GM03348 (cell line): ENCODE results near the gene IBSP.

Source experiments
- DNase-seq: peaks from one replicate; pipeline ENCODE4 v3.0.0; 2012; ENCODE audit warnings: low spot score

IBSP gene

GRCh38 chr4:87799301-87800113 lies at the start of gene IBSP:
Gene IBSP (plus strand): TSS chr4:87799554. CDS start chr4:87802362, 2,808 bp downstream.
- no peak for DNase-seq

GRCh38 chr4:87749883-87750282 lies 49.5 kb upstream of the IBSP start:
- DNase-seq, result no peak

- DNase-seq, result no peak
Observed at GRCh38 chr4:87758270-87758669, 41.1 kb upstream of the IBSP start.

GRCh38 chr4:87762311-87762710 lies 37.0 kb upstream of the IBSP start:
- DNase-seq, result no peak

GRCh38 chr4:87781569-87781968 lies 17.8 kb upstream of the IBSP start:
- no peak for DNase-seq

- DNase-seq, result peak; percentile 18
Observed at GRCh38 chr4:87783781-87784180, 15.6 kb upstream of the IBSP start.

- no peak for DNase-seq
Observed at GRCh38 chr4:87785731-87786509, 13.4 kb upstream of the IBSP start.

GRCh38 chr4:87802858-87803257 lies 3.5 kb downstream of the IBSP start:
- no peak for DNase-seq

GRCh38 chr4:87803421-87803820 lies 4.1 kb downstream of the IBSP start:
- no peak for DNase-seq

GRCh38 chr4:87804871-87805270 lies 5.5 kb downstream of the IBSP start:
- DNase-seq, result no peak

GRCh38 chr4:87805971-87806370 lies 6.6 kb downstream of the IBSP start:
- DNase-seq, result peak; percentile 31

GRCh38 chr4:87806520-87806919 lies 7.2 kb downstream of the IBSP start:
- peak; percentile 26 for DNase-seq

GRCh38 chr4:87807402-87807801 lies 8.0 kb downstream of the IBSP start:
- DNase-seq, result peak; percentile 22

- DNase-seq, result no peak
Observed at GRCh38 chr4:87811977-87812376, 12.6 kb downstream of the IBSP start.

- peak; percentile 60 for DNase-seq
Observed at GRCh38 chr4:87819281-87819919, 20.0 kb downstream of the IBSP start.

- DNase-seq, result no peak
Observed at GRCh38 chr4:87823200-87823599, 23.8 kb downstream of the IBSP start.

- DNase-seq, result no peak
Observed at GRCh38 chr4:87823724-87824123, 24.4 kb downstream of the IBSP start.

GRCh38 chr4:87824352-87824751 lies 25.0 kb downstream of the IBSP start:
- no peak for DNase-seq

GRCh38 chr4:87832669-87833068 lies 33.3 kb downstream of the IBSP start, which contains the start of gene MEPE:
Gene MEPE (plus strand): TSS chr4:87832969. CDS start chr4:87834715, 1,746 bp downstream.
- no peak for DNase-seq

- DNase-seq, result no peak
Observed at GRCh38 chr4:87834401-87834800, 35.0 kb downstream of the IBSP start.

- no peak for DNase-seq
Observed at GRCh38 chr4:87835197-87835596, 35.8 kb downstream of the IBSP start.

GRCh38 chr4:87835743-87836142 lies 36.4 kb downstream of the IBSP start:
- DNase-seq, result no peak

GRCh38 chr4:87838205-87838604 lies 38.9 kb downstream of the IBSP start:
- DNase-seq, result peak; percentile 39
